Endodermal cell (in vitro differentiated cells): ENCODE measurements around the gene ADAMTS15. TPM values are rescaled to one million over a fixed set of nuclear protein-coding genes. Genes with fewer than 3 reads are reported as not detected.

ENCODE experiments used
- DNase-seq: peaks from one replicate; pipeline ENCODE4 v3.0.0-alpha.2; 2017
- H3K27ac ChIP-seq: 2 replicates; pipeline ENCODE4 v1.5.1; 2013; ENCODE audit warnings: mild to moderate bottlenecking, low read depth, low read length, moderate library complexity
- H3K27me3 ChIP-seq: 2 replicates; pipeline ENCODE4 v1.6.1; 2013; ENCODE audit warnings: mild to moderate bottlenecking, low read length, moderate library complexity; ENCODE audit not compliant: insufficient read depth, control insufficient read depth, poor library complexity, severe bottlenecking
- H3K36me3 ChIP-seq: 2 replicates; pipeline ENCODE4 v1.7.0; 2013; ENCODE audit warnings: mild to moderate bottlenecking, low read length, moderate library complexity; ENCODE audit not compliant: control insufficient read depth, insufficient read depth
- H3K4me1 ChIP-seq: one replicate; pipeline ENCODE4 v1.7.0; 2013; ENCODE audit warnings: low read length; ENCODE audit not compliant: control insufficient read depth, insufficient read depth
- H3K4me3 ChIP-seq: 2 replicates; pipeline ENCODE4 v1.5.1; 2013; ENCODE audit warnings: mild to moderate bottlenecking, low read length, moderate library complexity
- H3K9ac ChIP-seq: 2 replicates; pipeline ENCODE4 v1.6.1; 2013; ENCODE audit warnings: mild to moderate bottlenecking, low read length, moderate library complexity; ENCODE audit not compliant: poor library complexity, severe bottlenecking; ENCODE audit errors: extremely low read depth
- H3K9me3 ChIP-seq: 2 replicates; pipeline ENCODE4 v1.6.1; 2013; ENCODE audit warnings: mild to moderate bottlenecking, low read length, moderate library complexity; ENCODE audit not compliant: control insufficient read depth
- H3K27ac Mint-ChIP-seq: 2 replicates; pipeline ENCODE4 v1.8.0; 2020; ENCODE audit warnings: mixed read lengths
- H3K27me3 Mint-ChIP-seq: 2 replicates; pipeline ENCODE4 v1.8.0; 2021; ENCODE audit warnings: mild to moderate bottlenecking, mixed read lengths; ENCODE audit not compliant: insufficient read depth
- H3K36me3 Mint-ChIP-seq: 2 replicates; pipeline ENCODE4 v1.8.0; 2020; ENCODE audit warnings: low read depth, mixed read lengths
- H3K4me1 Mint-ChIP-seq: 2 replicates; pipeline ENCODE4 v1.8.0; 2020; ENCODE audit warnings: mixed read lengths
- H3K4me3 Mint-ChIP-seq: 2 replicates; pipeline ENCODE4 v1.8.0; 2020; ENCODE audit warnings: mild to moderate bottlenecking, moderate library complexity, mixed read lengths
- H3K9me3 Mint-ChIP-seq: 2 replicates; pipeline ENCODE4 v1.8.0; 2020; ENCODE audit warnings: mild to moderate bottlenecking, mixed read lengths
- whole genome bisulfite sequencing, 2 experiments: methylation state at CpG; one replicate each; pipeline versions ENCODE4 v1.1.5 to v1.1.7; 2013; ENCODE audit warnings: missing lambda C conversion rate in 2 of 2, mixed read lengths in 1 of 2; ENCODE audit not compliant: insufficient coverage in 1 of 2, insufficient read length in 1 of 2; 5-methylcytosine and 5-hydroxymethylcytosine counted together
- total RNA-seq, 2 donors: library from RNA; stranded (reverse); fragmentation: NEBNext Ultra II Directional in 1 of 2; extraction: Animal tissue kit (Norgen Biotek cat#: 25700) in 1 of 2; gene quantifications; 2 replicates in 1 of 2; 3 replicates in 1 of 2; pipeline ENCODE4 v1.2.1, GENCODE V29; 2021
- TF ChIP-seq, protein P1 (sequence below): fragments of 200-600 bp; sonication (generic); conservative IDR thresholded peaks from 2 replicates; pipeline ENCODE4 v1.5.0; 2021; ENCODE audit warnings: antibody characterized with exemption, mild to moderate bottlenecking

The ADAMTS15 gene
- total RNA-seq, 2 donors from 2014 or later: 0.27 to 1.0 TPM

DNA sequence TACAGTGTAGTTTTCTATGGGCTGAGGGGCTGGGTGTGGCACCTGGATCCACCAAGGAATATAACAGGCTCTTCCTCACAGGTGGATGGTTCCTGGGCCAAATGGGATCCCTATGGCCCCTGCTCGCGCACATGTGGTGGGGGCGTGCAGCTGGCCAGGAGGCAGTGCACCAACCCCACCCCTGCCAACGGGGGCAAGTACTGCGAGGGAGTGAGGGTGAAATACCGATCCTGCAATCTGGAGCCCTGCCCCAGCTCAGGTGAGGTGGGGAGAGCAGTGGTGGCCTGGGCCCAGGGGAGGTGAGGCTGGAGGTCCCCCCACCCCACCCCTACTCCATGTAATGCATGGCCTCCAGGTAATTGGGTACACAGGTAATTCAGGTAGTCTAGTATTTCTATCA, 20.7 kb downstream of the ADAMTS15 start:
- Mint-ChIP-seq H3K27me3 (no peaks in the 10 kb centered on the region), H3K27ac (no peak overlapping the region)

DNA sequence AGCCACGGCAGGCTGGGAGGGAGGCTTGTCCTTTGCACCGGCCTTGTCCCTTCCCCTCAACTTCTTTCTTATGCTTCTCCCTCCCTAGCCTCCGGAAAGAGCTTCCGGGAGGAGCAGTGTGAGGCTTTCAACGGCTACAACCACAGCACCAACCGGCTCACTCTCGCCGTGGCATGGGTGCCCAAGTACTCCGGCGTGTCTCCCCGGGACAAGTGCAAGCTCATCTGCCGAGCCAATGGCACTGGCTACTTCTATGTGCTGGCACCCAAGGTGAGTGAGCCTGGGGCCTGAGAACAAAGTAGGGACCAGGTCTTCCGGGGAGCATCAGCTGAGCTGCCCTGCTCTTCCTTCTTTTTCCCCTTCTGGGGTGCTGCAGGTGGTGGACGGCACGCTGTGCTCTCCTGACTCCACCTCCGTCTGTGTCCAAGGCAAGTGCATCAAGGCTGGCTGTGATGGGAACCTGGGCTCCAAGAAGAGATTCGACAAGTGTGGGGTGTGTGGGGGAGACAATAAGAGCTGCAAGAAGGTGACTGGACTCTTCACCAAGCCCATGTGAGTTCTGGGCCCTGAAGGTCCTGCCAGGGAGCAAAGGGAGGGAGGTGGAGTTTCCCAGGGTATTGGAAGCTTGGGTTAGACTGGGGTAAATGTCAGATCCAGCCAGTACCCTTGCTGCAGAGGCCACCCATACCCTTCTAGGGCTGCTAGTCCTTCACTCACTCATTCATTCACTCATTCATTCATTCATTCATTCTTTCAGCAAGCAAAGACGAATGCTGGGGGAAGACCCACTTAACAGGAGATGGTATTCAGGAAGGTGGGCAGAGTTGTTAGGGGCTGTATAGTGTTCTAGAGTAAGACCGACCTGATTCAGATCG, 22.6 kb downstream of the ADAMTS15 start:
- no peak overlapping the region for H3K4me3 Mint-ChIP-seq
- Histone ChIP-seq H3K36me3 (no peaks in the 10 kb centered on the region), H3K9me3 (no peaks in the 10 kb centered on the region), H3K4me3 (no peak overlapping the region), H3K9ac (no peak overlapping the region), H3K27ac (no peak overlapping the region), H3K4me1 (no peaks in the 10 kb centered on the region), H3K27me3 (no peaks in the 10 kb centered on the region)
- no peaks in the 10 kb centered on the region for H3K9me3 Mint-ChIP-seq
- no peak for DNase-seq
- TF ChIP-seq, protein P1, sequence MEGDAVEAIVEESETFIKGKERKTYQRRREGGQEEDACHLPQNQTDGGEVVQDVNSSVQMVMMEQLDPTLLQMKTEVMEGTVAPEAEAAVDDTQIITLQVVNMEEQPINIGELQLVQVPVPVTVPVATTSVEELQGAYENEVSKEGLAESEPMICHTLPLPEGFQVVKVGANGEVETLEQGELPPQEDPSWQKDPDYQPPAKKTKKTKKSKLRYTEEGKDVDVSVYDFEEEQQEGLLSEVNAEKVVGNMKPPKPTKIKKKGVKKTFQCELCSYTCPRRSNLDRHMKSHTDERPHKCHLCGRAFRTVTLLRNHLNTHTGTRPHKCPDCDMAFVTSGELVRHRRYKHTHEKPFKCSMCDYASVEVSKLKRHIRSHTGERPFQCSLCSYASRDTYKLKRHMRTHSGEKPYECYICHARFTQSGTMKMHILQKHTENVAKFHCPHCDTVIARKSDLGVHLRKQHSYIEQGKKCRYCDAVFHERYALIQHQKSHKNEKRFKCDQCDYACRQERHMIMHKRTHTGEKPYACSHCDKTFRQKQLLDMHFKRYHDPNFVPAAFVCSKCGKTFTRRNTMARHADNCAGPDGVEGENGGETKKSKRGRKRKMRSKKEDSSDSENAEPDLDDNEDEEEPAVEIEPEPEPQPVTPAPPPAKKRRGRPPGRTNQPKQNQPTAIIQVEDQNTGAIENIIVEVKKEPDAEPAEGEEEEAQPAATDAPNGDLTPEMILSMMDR: no peak
- no peaks in the 10 kb centered on the region for H3K4me1 Mint-ChIP-seq
- no peaks in the 10 kb centered on the region for H3K27me3 Mint-ChIP-seq
- 93 to 100% methylated on average over 12 to 20 of the region's 20 CpGs for WGBS, 2 experiments
- no peak overlapping the region for H3K27ac Mint-ChIP-seq
- H3K36me3 Mint-ChIP-seq: peaks cover 2% of the 10 kb centered on the region

More for the DNA sequence above, 20.7 kb downstream of the ADAMTS15 start:
- WGBS, 2 experiments: 97 to 100% methylated on average over 4 to 6 of the region's 6 CpGs
- DNase-seq: no peak
- no peaks in the 10 kb centered on the region for H3K9me3 Mint-ChIP-seq
- TF ChIP-seq, protein P1: no peak
- no peak overlapping the region for H3K9ac ChIP-seq
- no peaks in the 10 kb centered on the region for H3K27me3 ChIP-seq
- no peak overlapping the region for H3K4me3 ChIP-seq
- H3K4me1 ChIP-seq: no peaks in the 10 kb centered on the region
- H3K4me3 Mint-ChIP-seq: no peak overlapping the region
- H3K36me3 Mint-ChIP-seq: peaks cover 2% of the 10 kb centered on the region
- H3K27ac ChIP-seq: no peak overlapping the region
- no peaks in the 10 kb centered on the region for H3K4me1 Mint-ChIP-seq
- no peaks in the 10 kb centered on the region for H3K9me3 ChIP-seq
- no peaks in the 10 kb centered on the region for H3K36me3 ChIP-seq

DNA sequence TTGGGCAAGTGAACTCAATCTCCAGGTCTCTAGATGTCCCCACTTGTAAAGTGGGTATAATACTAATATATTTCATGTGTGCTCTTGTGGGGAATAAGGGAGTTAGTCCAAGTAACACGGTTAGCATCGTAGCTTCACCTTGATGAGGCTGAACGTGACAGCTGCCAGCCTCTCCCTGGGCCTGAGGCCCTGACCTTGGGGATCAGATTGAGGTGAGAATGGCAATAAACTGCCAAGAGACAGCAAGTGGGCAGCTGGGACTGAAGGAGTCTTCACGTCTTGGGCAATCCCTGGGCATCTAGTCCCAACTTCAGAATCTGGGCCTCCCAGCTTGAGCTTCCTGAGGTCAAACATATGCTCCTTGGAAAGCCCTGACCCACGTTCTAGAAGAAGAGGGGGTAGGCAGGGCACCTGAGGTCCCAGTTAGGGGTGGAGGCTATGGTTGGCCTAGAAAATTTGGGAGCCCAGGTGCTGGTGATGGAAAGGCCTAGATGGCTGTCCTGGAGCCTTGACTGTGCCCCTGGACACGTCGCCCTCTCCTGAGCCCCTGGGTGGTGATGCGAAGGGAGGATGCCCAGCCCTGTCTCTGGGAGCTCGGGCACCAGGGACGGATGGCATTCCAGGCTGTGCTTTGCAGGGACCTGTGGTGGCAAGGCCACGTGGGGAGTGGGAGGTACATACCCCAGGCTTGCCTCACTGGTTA, 23.4 kb downstream of the ADAMTS15 start:
- H3K4me3 ChIP-seq: no peak overlapping the region
- no peak overlapping the region for H3K9ac ChIP-seq
- WGBS, 2 experiments: 92 to 94% methylated on average over 8 to 11 of the region's 11 CpGs
- Mint-ChIP-seq H3K36me3 (peaks cover 2% of the 10 kb centered on the region), H3K27ac (no peak overlapping the region), H3K27me3 (no peaks in the 10 kb centered on the region), H3K4me1 (no peaks in the 10 kb centered on the region), H3K9me3 (no peaks in the 10 kb centered on the region), H3K4me3 (no peak overlapping the region)
- no peaks in the 10 kb centered on the region for H3K9me3 ChIP-seq
- DNase-seq: no peak
- H3K4me1 ChIP-seq: no peaks in the 10 kb centered on the region
- H3K27me3 ChIP-seq: no peaks in the 10 kb centered on the region
- no peaks in the 10 kb centered on the region for H3K36me3 ChIP-seq
- TF ChIP-seq, protein P1: no peak
- H3K27ac ChIP-seq: no peak overlapping the region
